CD4-positive, alpha-beta T cell treated with Interleukin-4 for 1 hour (primary cell): ENCODE measurements around the gene SHISA8.
"Not testable (repeated sequence)": the region's sequence is repeated elsewhere in the genome, so short reads cannot be mapped to it uniquely, and the experiment has no call there.

ENCODE experiments used
- DNase-seq, 2 donors: peaks; one replicate each; pipeline ENCODE4 v3.0.0-alpha.2; 2020 to 2022

The SHISA8 gene

DNA sequence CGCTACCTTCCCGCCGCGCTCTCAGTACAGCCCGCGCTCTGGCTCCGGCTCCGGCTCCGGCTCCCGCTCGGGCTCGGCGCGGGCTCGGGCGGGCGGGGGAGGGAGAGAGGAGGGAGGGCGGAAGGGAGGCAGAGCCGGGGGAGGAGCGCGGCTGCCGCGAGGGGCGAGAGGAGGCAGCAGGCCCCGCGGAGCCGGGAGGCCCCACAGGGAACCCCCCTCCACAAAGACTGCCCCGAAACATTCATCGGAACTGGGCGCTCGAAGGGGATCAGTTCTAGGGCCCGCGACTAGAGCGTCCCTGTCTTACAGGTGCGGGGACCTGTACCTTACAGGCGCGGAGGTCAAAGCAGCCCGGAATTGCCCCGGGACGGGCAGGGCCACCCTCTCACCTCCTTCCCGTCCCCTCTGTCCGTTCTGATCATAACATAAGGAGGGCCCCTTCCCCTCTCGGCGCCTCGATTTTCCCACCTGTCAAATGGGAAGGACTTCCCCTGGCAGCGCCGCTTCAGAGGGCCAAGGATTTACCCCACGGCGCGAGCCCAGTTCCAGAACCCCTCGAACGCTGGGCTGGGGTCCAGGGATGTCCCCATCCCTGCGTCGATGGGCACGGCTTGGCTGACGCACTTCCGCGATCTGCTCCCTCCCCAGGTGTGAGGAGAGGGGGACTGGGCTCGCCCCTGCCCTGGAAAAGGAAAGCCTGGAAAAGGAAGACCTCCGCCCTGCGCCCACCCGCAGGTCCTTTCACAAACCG lies at the start of gene SHISA8:
TSS of gene SHISA8 (minus strand) at position 40 of the 751 bp plus-strand sequence. CDS start 407 bp downstream, outside the sequence.
- peak; percentile 65 to 66 for DNase-seq

GRCh38 chr22:41964112-41964491 lies 49.2 kb upstream of the SHISA8 start:
- DNase-seq, result no peak

GRCh38 chr22:41963453-41964111 lies 48.7 kb upstream of the SHISA8 start:
- DNase-seq, result no peak

- DNase-seq, result no peak
These were observed 43.2 kb upstream of the SHISA8 start for GRCh38 chr22:41957941-41958556.

DNA sequence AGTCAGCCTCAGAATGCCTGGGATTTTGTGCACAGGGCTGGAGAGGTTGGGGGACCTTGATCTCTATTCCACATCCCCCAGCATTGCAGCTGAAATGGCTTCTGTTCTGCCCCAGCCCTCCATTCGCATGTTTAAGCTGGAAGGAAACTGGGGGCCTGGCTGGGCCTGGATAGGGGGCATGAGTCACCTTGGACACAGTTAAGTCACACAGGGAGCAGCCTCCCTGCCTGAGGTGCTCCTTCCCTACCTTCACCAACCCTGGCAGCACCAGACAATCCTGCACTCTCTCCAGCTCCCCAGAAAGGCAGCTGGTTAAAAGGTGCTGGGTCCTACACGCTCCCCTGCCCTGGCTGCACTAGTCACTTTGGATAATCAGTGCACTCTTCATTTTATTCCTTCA lies 37.8 kb upstream of the SHISA8 start:
- no peak for DNase-seq

DNA sequence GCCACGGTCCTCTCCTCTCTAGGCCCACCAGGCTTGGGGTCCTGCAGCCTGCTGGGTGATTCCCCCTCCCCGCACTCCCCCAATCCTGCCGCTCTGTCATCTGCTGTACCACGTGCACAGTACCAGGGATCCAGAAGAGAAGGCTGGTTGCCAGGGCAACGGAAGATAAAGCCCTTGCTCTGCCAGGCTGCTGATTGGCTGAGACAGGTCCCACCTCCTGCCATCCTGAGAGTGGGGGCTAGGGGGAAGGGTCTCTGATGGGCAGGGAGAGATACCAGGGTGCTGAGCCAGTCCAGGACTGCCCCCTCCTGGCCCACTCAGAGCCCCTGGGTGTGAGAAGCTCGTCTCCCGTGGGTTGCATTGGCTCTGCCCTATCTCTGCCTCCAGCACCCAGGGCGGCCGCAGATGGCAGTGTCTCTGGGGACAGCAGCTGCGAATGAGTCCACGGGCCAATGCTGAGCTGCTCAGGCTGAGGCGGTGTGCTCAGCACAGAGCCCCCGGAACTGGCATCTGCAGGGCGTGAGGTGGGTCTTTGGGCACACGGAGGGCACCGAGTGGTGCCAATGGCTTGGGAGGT lies 37.1 kb upstream of the SHISA8 start, which contains the start of gene SMIM45:
TSS of gene SMIM45 (plus strand) at position 253 of the 577 bp plus-strand sequence.
- DNase-seq, result peak in 1 of 2 donors; percentile 44

GRCh38 chr22:41949297-41949965 lies 34.6 kb upstream of the SHISA8 start:
- no peak for DNase-seq

DNA sequence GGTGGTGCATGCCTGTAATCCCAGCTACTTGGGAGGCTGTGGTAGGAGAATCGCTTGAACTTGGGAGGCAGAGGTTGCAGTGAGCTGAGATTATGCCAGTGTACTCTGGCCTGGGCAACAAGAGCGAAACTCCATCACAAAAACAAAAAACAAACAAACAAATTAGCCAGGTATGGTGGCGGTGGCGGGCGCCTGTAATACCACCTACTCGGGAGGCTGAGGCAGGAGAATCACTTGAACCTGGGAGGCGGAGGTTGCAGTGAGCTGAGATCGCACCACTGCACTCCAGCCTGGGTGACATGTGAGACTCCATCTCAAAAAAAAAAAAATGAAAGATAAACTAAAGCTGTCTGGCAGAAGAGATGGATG lies 34.0 kb upstream of the SHISA8 start:
- DNase-seq, result not testable (repeated sequence)

DNA sequence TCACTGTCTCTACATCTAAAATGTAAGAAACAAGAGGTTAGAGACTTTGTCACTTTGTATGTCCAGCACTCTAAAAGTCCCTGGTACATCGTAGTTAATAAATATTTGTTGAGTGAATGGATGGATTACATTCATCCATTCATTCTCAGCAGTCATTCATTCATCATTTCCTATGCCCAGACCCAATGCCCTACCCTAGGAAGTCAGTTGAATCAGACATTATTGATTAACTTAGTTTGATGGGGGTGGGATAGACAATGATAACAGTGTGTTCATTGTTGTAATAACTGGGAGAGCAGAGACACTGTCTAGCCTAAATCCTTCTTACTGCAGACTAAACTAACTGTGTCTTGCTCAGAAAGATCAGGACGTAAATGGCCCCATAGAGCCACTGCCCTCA lies 33.3 kb upstream of the SHISA8 start:
- DNase-seq, result no peak

DNA sequence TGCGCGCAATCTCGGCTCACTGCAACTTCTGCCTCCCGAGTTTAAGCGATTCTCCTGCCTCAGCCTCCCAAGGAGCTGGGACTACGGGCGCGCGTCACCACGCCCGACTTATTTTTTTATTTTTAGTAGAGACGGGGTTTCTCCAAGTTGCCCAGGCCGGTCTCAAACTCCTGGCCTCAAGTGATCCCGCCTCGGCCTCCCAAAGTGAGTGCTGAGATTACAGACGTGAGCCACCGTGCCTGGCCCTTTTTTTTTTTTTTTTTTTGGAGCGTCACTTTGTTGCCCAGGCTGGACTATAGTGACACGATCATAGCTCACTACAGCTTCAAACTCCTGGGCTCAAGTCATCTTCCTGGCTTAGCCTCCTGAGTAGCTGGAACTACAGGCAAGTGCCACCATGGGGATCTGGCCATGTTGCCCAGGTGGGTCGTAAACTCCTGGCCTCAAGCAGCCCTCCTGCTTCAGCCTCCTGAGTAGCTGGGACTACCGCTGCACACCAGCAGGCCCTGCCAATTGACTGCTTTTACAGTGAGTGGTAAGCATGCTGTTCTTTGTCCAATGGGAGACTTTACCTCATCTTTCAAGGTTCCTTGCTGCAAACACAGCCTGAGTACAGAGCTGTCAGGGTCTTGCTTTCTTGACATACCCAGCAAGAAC lies 32.7 kb upstream of the SHISA8 start:
- no peak for DNase-seq

DNA sequence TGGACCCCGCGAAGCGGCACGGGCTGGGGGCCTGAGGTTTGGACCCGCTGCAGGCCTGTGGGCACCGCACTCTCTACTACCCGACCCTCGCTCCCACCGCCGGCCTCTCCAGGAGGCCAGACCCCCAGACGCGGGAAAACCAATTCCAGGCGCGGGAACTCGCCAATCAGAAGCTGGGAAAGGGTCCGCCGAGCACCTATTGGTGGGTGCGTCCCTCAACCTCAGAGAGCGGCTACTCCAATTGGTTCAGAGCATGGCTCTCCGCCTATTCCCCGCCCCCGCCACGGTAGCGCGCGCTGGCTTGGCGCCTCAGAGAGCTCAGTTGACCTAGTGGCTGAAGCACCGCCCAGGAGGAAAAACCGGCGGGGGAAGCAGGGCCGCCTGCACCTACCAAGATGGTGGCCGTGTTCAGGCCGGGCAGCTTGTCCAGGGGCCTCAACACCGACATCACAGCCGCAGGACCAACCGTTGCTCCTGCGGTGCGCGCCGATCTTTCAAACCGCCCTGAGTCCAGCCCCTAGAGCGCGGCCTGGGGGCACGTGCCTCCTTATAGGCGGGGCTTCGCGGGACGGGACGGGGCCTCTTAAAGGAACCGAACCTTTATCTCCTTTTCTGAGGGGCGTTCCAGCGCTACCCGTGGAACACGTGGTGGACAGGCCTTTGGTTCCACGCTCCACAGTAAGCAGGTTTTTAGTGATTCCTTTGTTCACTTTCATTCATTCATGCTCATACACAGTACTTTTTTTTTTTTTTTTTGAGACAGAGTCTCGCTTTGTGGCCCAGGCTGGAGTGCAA lies 32.0 kb upstream of the SHISA8 start, which contains the start of gene CENPM:
TSS of gene CENPM (minus strand) at position 524 of the 795 bp plus-strand sequence. CDS start at position 448, 76 bp downstream.
- peak; percentile 86 to 88 for DNase-seq

GRCh38 chr22:41943661-41944209 lies 28.9 kb upstream of the SHISA8 start:
- DNase-seq, result no peak

GRCh38 chr22:41940832-41941765 lies 26.2 kb upstream of the SHISA8 start:
- peak; percentile 90 to 91 for DNase-seq

GRCh38 chr22:41939981-41940831 lies 25.3 kb upstream of the SHISA8 start:
- DNase-seq, result peak; percentile 98 to 99

DNA sequence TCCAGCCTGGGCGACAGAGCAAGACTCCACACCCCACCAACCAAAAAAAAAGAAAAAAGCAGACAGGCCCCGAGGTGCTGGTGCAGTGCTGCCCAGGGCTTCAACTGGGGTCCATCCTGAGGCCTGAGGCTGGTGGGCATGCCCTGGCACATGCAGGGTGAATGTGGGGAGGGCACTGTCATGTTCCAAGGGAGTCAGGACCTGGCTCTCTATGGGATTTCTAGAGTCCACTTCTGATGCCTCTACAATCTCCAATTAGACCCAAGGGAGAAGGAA lies 22.0 kb upstream of the SHISA8 start:
- no peak for DNase-seq

DNA sequence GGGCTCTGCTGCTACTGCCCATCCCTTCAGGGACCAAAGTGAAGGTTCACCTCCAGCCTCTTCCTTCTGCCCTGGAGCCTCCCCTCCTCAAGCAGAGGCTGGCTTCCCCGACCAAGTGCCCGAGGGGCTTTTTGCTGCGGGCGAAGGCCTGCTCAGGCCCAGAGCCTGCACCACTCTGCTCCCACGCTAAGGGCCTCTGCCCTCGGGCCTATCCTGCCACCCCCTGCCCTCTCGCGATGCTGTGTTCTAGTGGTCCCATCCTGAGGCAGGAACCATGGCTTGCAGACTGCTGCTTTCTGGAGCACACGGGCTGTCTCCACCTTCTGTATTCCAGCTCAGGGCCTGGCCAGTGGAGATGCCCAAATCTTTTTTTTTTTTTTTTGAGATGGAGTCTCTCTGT lies 20.6 kb upstream of the SHISA8 start:
- DNase-seq, result no peak

GRCh38 chr22:41935015-41935351 lies 20.1 kb upstream of the SHISA8 start:
- no peak for DNase-seq

- no peak for DNase-seq
These were observed 19.6 kb upstream of the SHISA8 start for GRCh38 chr22:41934284-41935014.
